K562 (cell line): Measurements from ENCODE around the gene NALF2. TPM values are rescaled to one million over a fixed set of nuclear protein-coding genes. Genes with fewer than 3 reads are reported as not detected.

Source experiments
- ATAC-seq: fragments of 200-7000 bp; cut with Tn5 transposase; 3 replicates; pipeline ENCODE4 v1.9.1; 2020; ENCODE audit warnings: moderate library complexity
- BruUV-seq: library from RNA; stranded (reverse); fragments of 400-500 nt; replicated peaks from 2 replicates; lab custom pipeline; 2021; lab: Mats Ljungman, UMichigan
- CTCF ChIA-PET: fragments of 300-600 bp; formaldehyde crosslinking; extraction: SDS; loops from one replicate; lab custom pipeline; 2021; ENCODE audit warnings: low intra/inter-chr PET ratio; lab: Yijun Ruan, JAX
- POLR2A ChIA-PET: fragments of 300-600, 350-650 bp; sonication (Branson Sonifier 250); formaldehyde crosslinking; extraction: SDS; loops from one replicate; lab custom pipeline; 2021; ENCODE audit warnings: antibody characterized with exemption, inconsistent platforms; lab: Yijun Ruan, JAX
- DNase-seq, 4 experiments: peaks; one replicate each; pipeline versions ENCODE4 v3.0.0 to v3.0.0-alpha.2; 2011 to 2018; ENCODE audit warnings: low spot score in 3 of 4, mixed read lengths in 3 of 4; ENCODE audit errors: extremely low read depth in 1 of 4
- FAIRE-seq: peaks from 2 replicates; lab custom pipeline; 2011; peaks lifted over from hg19 to GRCh38; lab: Jason Lieb, UNC
- H2AFZ ChIP-seq: 2 replicates; pipeline ENCODE4 v1.6.0; 2011; ENCODE audit warnings: low read depth, low read length, control low read depth, inconsistent platforms
- H3K27ac ChIP-seq: fragments of 200-600 bp; 3 replicates; pipeline ENCODE4 v1.8.0; 2011; ENCODE audit warnings: low read depth, mild to moderate bottlenecking, control low read depth, inconsistent platforms, low read length, moderate library complexity, mixed read lengths; ENCODE audit errors: extremely low read depth
- H3K27me3 ChIP-seq, 2 experiments: fragments of 300-600 bp in 1 of 2; 2 replicates in 1 of 2; 3 replicates in 1 of 2; pipeline versions ENCODE4 v1.6.0 to v1.8.0; 2011; ENCODE audit warnings: inconsistent platforms in 2 of 2, low read length in 2 of 2, mild to moderate bottlenecking in 1 of 2, mixed read lengths in 1 of 2, moderate library complexity in 1 of 2; ENCODE audit not compliant: control insufficient read depth in 2 of 2, insufficient read depth in 2 of 2
- H3K36me3 ChIP-seq: fragments of 300-600 bp; 3 replicates; pipeline ENCODE4 v1.8.0; 2011; ENCODE audit warnings: mild to moderate bottlenecking, low read length, inconsistent platforms; ENCODE audit not compliant: control insufficient read depth, insufficient read depth
- H3K4me1 ChIP-seq, 2 experiments: fragments of 200-600 bp in 1 of 2; replicated peaks in 1 of 2; 2 replicates in 1 of 2; 3 replicates in 1 of 2; pipeline versions ENCODE4 v1.5.1 to v1.8.0; 2011; ENCODE audit warnings: inconsistent platforms in 2 of 2, low read length in 2 of 2, mild to moderate bottlenecking in 1 of 2, mixed read lengths in 1 of 2, moderate library complexity in 1 of 2; ENCODE audit not compliant: control insufficient read depth in 2 of 2, insufficient read depth in 2 of 2
- H3K4me2 ChIP-seq: 2 replicates; pipeline ENCODE4 v1.6.1; 2011; ENCODE audit warnings: low read length, control low read depth, inconsistent platforms, mixed read lengths; ENCODE audit not compliant: insufficient read depth
- H3K4me3 ChIP-seq: fragments of 200-600 bp; sonication (generic), shearing (Covaris generic); 2 replicates; pipeline ENCODE4 v1.5.1; 2016; ENCODE audit warnings: control low read depth, inconsistent platforms
- H3K79me2 ChIP-seq: fragments of 200-600 bp; 3 replicates; pipeline ENCODE4 v1.8.0; 2011; ENCODE audit warnings: low read length, inconsistent platforms; ENCODE audit not compliant: control insufficient read depth, insufficient read depth
- H3K9ac ChIP-seq, 2 experiments: 2 replicates each; pipeline versions ENCODE4 v1.6.0 to v1.6.1; 2011; ENCODE audit warnings: low read depth in 2 of 2, low read length in 2 of 2, control low read depth in 1 of 2, inconsistent platforms in 1 of 2, mild to moderate bottlenecking in 1 of 2, mixed read lengths in 1 of 2; ENCODE audit not compliant: insufficient read depth in 1 of 2
- H3K9me1 ChIP-seq: one replicate; pipeline ENCODE4 v1.6.0; 2011; ENCODE audit warnings: inconsistent platforms, mild to moderate bottlenecking, low read length, moderate library complexity; ENCODE audit not compliant: control insufficient read depth, insufficient read depth
- H3K9me3 ChIP-seq: replicated peaks from 2 replicates; pipeline ENCODE4 v1.5.1; 2011; ENCODE audit warnings: low read depth, low read length, inconsistent platforms; ENCODE audit not compliant: control insufficient read depth, insufficient read depth
- H4K20me1 ChIP-seq: replicated peaks from 2 replicates; pipeline ENCODE4 v1.6.1; 2011; ENCODE audit warnings: low read length, inconsistent platforms, mixed read lengths; ENCODE audit not compliant: control insufficient read depth, insufficient read depth
- ATF6 ChIP-seq: sonication (generic); formaldehyde crosslinking; IDR thresholded peaks from 2 replicates; pipeline ENCODE4 v1.4.0; 2020; ENCODE audit warnings: mild to moderate bottlenecking, missing genetic modification reagents
- ETV6 ChIP-seq, 3 experiments: fragments of 150-350 bp in 1 of 3; sonication (generic) in 1 of 3; formaldehyde crosslinking in 1 of 3; IDR thresholded peaks; 2 replicates each; pipeline versions ENCODE4 v1.6.1 to v1.8.0; 2014 to 2022; ENCODE audit warnings: borderline replicate concordance in 2 of 3, low read depth in 2 of 3, antibody characterized with exemption in 1 of 3, low read length in 1 of 3, mild to moderate bottlenecking in 1 of 3, missing genetic modification reagents in 1 of 3
- GTF2E2 ChIP-seq: fragments of 200-800 bp; sonication (Bioruptor generic); IDR thresholded peaks from 2 replicates; pipeline ENCODE4 v1.6.1; 2016; ENCODE audit warnings: missing genetic modification characterization, missing compliant biosample characterization
- GTF3C2 ChIP-seq: IDR thresholded peaks from 3 replicates; pipeline ENCODE4 v1.6.1; 2011; ENCODE audit warnings: borderline replicate concordance, mild to moderate bottlenecking, moderate library complexity; ENCODE audit not compliant: insufficient read length; ENCODE audit errors: extremely low read depth
- RBM22 ChIP-seq: fragments of 200-400 bp; formaldehyde crosslinking; IDR thresholded peaks from 2 replicates; pipeline ENCODE4 v1.6.1; 2018; ENCODE audit warnings: low read length, low read depth; ENCODE audit not compliant: poor library complexity, severe bottlenecking
- STAT5A ChIP-seq: IDR thresholded peaks from 2 replicates; pipeline ENCODE4 v1.6.1; 2012; ENCODE audit warnings: low read length, inconsistent platforms, borderline replicate concordance
- TCF15 ChIP-seq: fragments of 250-450 bp; sonication (Bioruptor Pico); IDR thresholded peaks from 2 replicates; pipeline ENCODE4 v1.8.0; 2022; ENCODE audit warnings: moderate library complexity, mild to moderate bottlenecking, inconsistent platforms
- WGBS: fragments of 100-300 bp; shearing (Covaris generic); methylation state at CpG from one replicate; pipeline ENCODE4 v1.1.6; 2016; ENCODE audit warnings: low coverage, mixed read lengths; ENCODE audit not compliant: insufficient coverage; ENCODE audit errors: missing lambda C conversion rate; 5-methylcytosine and 5-hydroxymethylcytosine counted together
- in situ Hi-C: fragments of 300-500 bp; cut with MboI; formaldehyde crosslinking; loops from 4 replicates; pipeline ENCODE4 v1.15.0; 2018; ENCODE audit warnings: inconsistent platforms, mixed read lengths
- intact Hi-C: fragments of 100-400 bp; cut with micrococcal nuclease; formaldehyde crosslinking; loops from 2 replicates; pipeline ENCODE4 v1.14.2; 2022
- polyA plus RNA-seq, 8 experiments: library from polyadenylated mRNA; depleted of rRNA in 4 of 8; stranded (reverse) in 5 of 8; unstranded in 3 of 8; fragments of >200 nt; fragmentation: Nextera tagmentation in 2 of 8; fragmentation: Illumina TruSeq in 1 of 8; extraction: Ambion mirVana in 2 of 8; extraction: Trizol in 1 of 8; gene quantifications; 2 replicates each; pipeline versions ENCODE4 v1.2.1 to v1.2.3, GENCODE V29; 2011 to 2014; ENCODE audit warnings: inconsistent platforms in 1 of 8, missing spikeins in 1 of 8
- total RNA-seq, 7 experiments: library from RNA; depleted of rRNA in 6 of 7; stranded (reverse); fragments of >200 nt in 6 of 7; fragmentation: Illumina TruSeq in 2 of 7; extraction: Trizol in 2 of 7; gene quantifications; 2 replicates each; pipeline versions ENCODE4 v1.2.1 to v1.2.3, GENCODE V29; 2011 to 2021; ENCODE audit warnings: low replicate concordance in 1 of 7

NALF2 gene
- total and polyA plus RNA-seq, 9 of the 15 experiments (the other 6 are each of a cell fraction or from before 2014, with no cell fraction given), result not detected

GRCh38 chrX:69505772-69506616 is 1.9 kb downstream of the NALF2 start:
- Histone ChIP-seq H3K27ac (no peak overlapping the region), H2AFZ (no peak overlapping the region), H3K4me3 (no peak overlapping the region), H3K9me3 (no peaks in the 10 kb centered on the region), H3K36me3 (no peaks in the 10 kb centered on the region), H3K9me1 (no peaks in the 10 kb centered on the region), H3K79me2 (no peaks in the 10 kb centered on the region), H3K27me3 (no peaks in the 10 kb centered on the region), H3K9ac (no peak overlapping the region), H3K4me1 (peaks cover 0 to 3% of the 10 kb centered on the region in 2 experiments; a peak in 1 of 5 replicates), H3K4me2 (no peak overlapping the region), H4K20me1 (no peaks in the 10 kb centered on the region)
- POLR2A ChIA-PET, result no interaction called here
- no TSS peak for BruUV-seq
- intact Hi-C loops (no loop called here), in situ Hi-C loops (no loop called here)
- DNase-seq (no peak), ATAC-seq (no peak), FAIRE-seq (no peak)
- CTCF ChIA-PET, result no interaction called here
- WGBS, result 16% methylated on average over 10 of the region's 36 CpGs
- no peak for TF ChIP-seq GTF2E2 (tag)
- no peak for TF ChIP-seq ETV6 (IDR thresholded peaks at IDR 0.05; ENCODE audit: borderline replicate concordance in 1 of 2, low read depth in 2 of 2, low read length in 1 of 2)
- no peak for TF ChIP-seq ETV6 (CRISPR knock-in tag; IDR thresholded peaks at IDR 0.05; ENCODE audit: borderline replicate concordance)
- TF ChIP-seq GTF3C2, result no peak
- TF ChIP-seq TCF15 (CRISPR knock-in tag), result no peak
- TF ChIP-seq RBM22, result no peak
- no peak for TF ChIP-seq STAT5A
- no peak for TF ChIP-seq ATF6
